NCI-H2227 treated with DMSO at 0.1 percent for 48 hours (cell line): ENCODE data around the gene ENHO.

Experiments
- DNase-seq: peaks from one replicate; lab custom pipeline; 2025; lab: John Stamatoyannopoulos, UW

Gene ENHO

DNA sequence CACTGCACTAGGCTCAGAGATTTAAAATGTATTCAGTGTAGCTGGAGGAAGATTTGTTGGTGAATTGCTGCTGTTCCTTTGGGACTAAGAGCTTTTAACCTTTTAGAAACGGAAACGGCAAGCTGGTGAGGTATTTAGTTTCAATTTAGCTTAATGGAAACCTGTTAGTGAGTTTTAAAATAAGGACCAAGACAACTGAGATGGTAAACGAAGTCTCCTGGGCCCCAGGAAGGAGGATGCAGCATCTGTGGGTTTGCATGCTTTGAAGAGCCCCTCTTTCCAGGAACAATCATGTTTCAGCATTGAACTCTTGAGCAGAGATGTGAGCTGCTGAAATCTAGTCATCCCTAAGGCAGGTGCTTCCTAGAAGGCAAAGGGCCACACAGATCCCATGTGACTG lies 47.7 kb downstream of the ENHO start:
- DNase-seq = no peak
